GM18907 (cell line): ENCODE data around the gene PCSK2.

Experiments used
- ATAC-seq: cut with Tn5 transposase; IDR thresholded peaks from one replicate; pipeline ENCODE4 v1.9.1; 2021; ENCODE audit warnings: mild to moderate bottlenecking, moderate library complexity; ENCODE audit not compliant: unreplicated experiment

PCSK2 gene

GRCh38 chr20:17530153-17530552 is 303.3 kb downstream of the PCSK2 start:
- no peak for ATAC-seq

GRCh38 chr20:17530716-17531664 is 304.1 kb downstream of the PCSK2 start, which contains the start of gene BFSP1:
TSS of gene BFSP1 (minus strand) at chr20:17531379. CDS start at chr20:17531329, 50 bp downstream.
- no peak for ATAC-seq

DNA sequence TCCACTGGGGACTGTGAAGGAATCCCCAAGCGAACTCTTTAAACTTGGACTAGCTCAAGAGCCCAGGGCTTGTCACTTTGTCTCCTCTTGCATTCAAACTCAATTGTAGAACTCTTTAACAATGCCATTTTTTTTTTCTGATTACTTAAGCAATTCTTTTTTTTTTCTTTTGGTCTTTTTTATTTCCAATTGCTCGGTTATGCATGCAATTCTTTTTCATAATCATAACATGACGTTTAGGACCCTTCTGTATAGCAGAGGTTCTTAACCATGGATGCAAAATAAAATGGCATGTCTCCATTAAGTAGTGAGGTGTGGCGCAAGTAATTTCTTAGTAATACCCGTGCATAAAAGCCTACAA is 304.8 kb downstream of the PCSK2 start:
- no peak for ATAC-seq

- ATAC-seq = no peak
These were observed 306.6 kb downstream of the PCSK2 start for GRCh38 chr20:17533396-17533795.

DNA sequence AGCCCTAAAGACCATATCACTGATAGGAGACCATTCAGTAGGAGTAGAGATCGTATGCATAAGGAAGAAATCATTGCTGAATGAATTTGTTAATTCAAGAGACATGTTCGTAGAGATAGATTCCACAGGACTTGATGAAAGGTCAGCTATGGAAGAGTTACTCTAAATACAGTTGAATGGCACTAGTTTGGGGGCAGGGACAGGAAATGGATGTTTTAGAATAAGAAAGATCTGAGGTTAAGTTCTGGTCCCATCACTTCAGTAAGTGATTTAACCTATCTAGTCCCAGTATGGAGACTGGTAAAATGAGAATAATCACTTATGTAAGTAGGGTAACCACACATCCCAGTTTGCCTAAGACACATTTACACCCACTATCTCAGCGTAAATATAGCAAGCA is 307.2 kb downstream of the PCSK2 start:
- no peak for ATAC-seq
